ENCODE results near the gene B4GALT6. TPM values are rescaled to one million over a fixed set of nuclear protein-coding genes. Genes with fewer than 3 reads are reported as not detected.

The B4GALT6 gene
- total RNA-seq, 2 experiments from 2014 or later = 4.0 to 6.5 TPM

- POLR2A ChIA-PET = no interaction called here
- no peak for DNase-seq
- no peak overlapping the region for H3K4me3 Mint-ChIP-seq
- intact Hi-C loops (cut with DNase I, micrococcal nuclease) = no loop called here
- no peaks in the 10 kb centered on the region for H3K4me1 Mint-ChIP-seq
- no peaks in the 10 kb centered on the region for H3K27me3 Mint-ChIP-seq
- no peak for ATAC-seq
- peaks cover 10% of the 10 kb centered on the region for H3K9me3 Mint-ChIP-seq (ENCODE audit: low read depth)
- H3K36me3 Mint-ChIP-seq (ENCODE audit: low read depth) = no peaks in the 10 kb centered on the region
- no peak overlapping the region for H3K27ac Mint-ChIP-seq
- CTCF ChIA-PET = interaction anchor here (0.5 to 1.2 kb wide), 2 partner anchors 159 to 190 kb away, joined by 3 read pairs; no protein-coding TSS in a partner anchor
Measured at GRCh38 chr18:31716362-31716761, 32.0 kb upstream of the B4GALT6 start.

DNA sequence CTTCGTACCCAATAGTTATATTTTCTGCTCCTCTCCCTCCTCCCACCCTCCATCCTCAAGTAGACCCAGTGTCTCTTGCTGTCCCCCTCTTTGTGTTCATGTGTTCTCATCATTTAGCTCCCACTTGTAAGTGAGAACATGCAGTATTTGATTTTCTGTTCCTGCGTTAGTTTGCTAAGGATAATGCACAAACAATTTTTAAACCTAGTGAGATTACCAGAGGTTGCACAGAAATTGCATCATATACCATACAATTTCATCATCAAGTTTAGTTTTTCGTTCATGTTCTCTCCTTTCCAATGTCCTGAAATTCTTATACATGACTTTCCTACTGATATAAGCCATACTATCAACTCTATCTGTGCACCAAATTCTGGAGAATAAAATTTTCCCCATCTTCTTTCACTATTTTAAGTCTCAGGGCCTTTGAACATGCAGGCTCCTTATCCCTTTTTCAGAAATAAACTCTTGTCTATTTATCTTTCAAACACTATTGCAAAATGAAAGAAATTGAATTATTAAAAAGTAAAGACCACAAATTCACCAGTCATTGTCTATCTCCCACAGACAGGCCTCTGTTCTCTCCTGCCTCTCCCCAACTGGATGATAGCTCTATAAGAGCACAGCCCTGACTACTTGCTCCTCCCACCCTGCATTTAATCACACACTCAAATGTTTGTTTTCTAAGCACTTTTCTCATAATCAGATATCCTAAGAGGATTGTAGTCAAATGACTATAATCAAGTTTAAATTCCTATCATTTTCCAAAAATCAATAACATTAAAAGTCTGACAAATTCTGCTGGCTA is 27.2 kb upstream of the B4GALT6 start:
- Mint-ChIP-seq H3K27ac (no peak overlapping the region), H3K4me1 (no peaks in the 10 kb centered on the region), H3K27me3 (no peaks in the 10 kb centered on the region), H3K9me3 (ENCODE audit: low read depth) (no peaks in the 10 kb centered on the region), H3K36me3 (ENCODE audit: low read depth) (no peaks in the 10 kb centered on the region), H3K4me3 (no peak overlapping the region)
- ChIA-PET CTCF (interaction anchor here (1.0 kb wide), 1 partner anchor 11 kb away, joined by 4 read pairs; no protein-coding TSS in a partner anchor), POLR2A (no interaction called here)
- no peak for DNase-seq
- ATAC-seq = no peak
- intact Hi-C loops (cut with DNase I, micrococcal nuclease) = no loop called here

DNA sequence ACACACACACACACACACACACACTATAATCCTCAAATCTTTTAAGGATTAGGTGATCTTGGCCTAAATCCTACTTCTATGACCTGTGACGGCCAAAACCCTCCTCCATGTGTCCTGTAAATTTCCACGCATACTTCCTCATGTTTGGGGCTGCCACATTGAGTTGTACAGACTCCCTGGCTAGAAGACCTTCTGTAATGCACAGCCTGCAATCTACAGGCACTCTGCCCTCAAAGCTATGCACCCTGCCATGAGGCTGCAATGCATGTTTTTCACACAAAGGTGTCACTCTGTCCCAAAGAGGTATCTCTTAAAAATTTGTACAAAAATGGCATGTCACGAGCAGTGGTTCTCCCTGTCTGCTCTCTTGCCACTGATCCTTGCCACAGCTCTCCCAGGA is 26.4 kb upstream of the B4GALT6 start:
- DNase-seq = no peak
- POLR2A ChIA-PET = no interaction called here
- H3K9me3 Mint-ChIP-seq (ENCODE audit: low read depth) = no peaks in the 10 kb centered on the region
- H3K27me3 Mint-ChIP-seq = no peaks in the 10 kb centered on the region
- H3K4me3 Mint-ChIP-seq = no peak overlapping the region
- no peak overlapping the region for H3K27ac Mint-ChIP-seq
- intact Hi-C loops (cut with DNase I, micrococcal nuclease) = no loop called here
- peak; percentile 26 for ATAC-seq
- H3K36me3 Mint-ChIP-seq (ENCODE audit: low read depth) = no peaks in the 10 kb centered on the region
- CTCF ChIA-PET = no interaction called here
- H3K4me1 Mint-ChIP-seq = no peaks in the 10 kb centered on the region

DNA sequence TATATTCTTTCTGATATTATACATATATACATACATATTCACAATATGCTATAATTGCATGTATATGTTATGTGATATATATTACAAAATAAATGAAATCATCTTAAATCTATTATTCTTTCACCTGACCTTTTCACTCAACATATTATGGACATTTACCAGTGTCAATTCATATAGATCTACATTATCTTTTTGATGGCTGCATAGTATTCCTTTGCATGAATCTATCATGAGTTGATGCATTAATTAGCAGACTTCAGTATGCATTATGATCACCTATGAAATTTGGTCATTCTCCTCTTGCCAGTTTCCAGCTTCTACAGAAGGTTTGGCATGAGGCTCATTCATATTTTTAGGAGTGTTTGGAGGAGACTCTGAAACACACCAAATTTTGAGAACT is 23.4 kb upstream of the B4GALT6 start:
- intact Hi-C loops (cut with DNase I, micrococcal nuclease) = no loop called here
- no peak overlapping the region for H3K4me3 Mint-ChIP-seq
- no peak for ATAC-seq
- H3K27me3 Mint-ChIP-seq = no peaks in the 10 kb centered on the region
- no peaks in the 10 kb centered on the region for H3K36me3 Mint-ChIP-seq (ENCODE audit: low read depth)
- CTCF ChIA-PET = interaction anchor here (0.8 to 2.9 kb wide), 4 partner anchors 12 to 151 kb away, joined by 3 to 9 read pairs (median 5); no protein-coding TSS in a partner anchor
- H3K4me1 Mint-ChIP-seq = no peaks in the 10 kb centered on the region
- H3K27ac Mint-ChIP-seq = no peak overlapping the region
- no peak for DNase-seq
- no peaks in the 10 kb centered on the region for H3K9me3 Mint-ChIP-seq (ENCODE audit: low read depth)
- POLR2A ChIA-PET = no interaction called here

DNA sequence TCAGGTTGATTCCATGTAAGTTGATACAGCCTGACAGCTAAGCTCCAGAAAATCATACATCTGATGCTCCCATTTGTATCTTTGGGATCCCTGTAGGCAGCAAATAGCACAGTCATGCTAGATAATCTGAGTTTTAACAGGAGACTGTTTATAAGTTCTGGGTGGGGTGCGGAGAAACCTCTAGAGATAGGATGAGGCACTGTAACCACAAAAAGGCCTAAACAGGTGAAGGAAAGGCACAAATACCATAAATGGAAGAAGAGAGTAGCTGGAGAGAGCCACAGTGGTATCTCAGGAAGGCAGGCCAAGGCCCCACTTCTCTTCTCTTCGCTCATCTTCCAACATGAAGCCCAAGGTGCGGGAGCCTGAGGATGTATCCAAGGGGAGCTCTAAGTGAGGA is 18.1 kb upstream of the B4GALT6 start:
- POLR2A ChIA-PET = no interaction called here
- peaks cover 5% of the 10 kb centered on the region for H3K4me1 Mint-ChIP-seq
- CTCF ChIA-PET = interaction anchor here (1.3 to 1.4 kb wide), 2 partner anchors 21 to 39 kb away, joined by 3 to 5 read pairs; no protein-coding TSS in a partner anchor
- no peaks in the 10 kb centered on the region for H3K36me3 Mint-ChIP-seq (ENCODE audit: low read depth)
- no peaks in the 10 kb centered on the region for H3K27me3 Mint-ChIP-seq
- H3K9me3 Mint-ChIP-seq (ENCODE audit: low read depth) = no peaks in the 10 kb centered on the region
- no peak for DNase-seq
- ATAC-seq = no peak
- intact Hi-C loops (cut with DNase I, micrococcal nuclease) = no loop called here
- no peak overlapping the region for H3K27ac Mint-ChIP-seq
- H3K4me3 Mint-ChIP-seq = no peak overlapping the region

DNA sequence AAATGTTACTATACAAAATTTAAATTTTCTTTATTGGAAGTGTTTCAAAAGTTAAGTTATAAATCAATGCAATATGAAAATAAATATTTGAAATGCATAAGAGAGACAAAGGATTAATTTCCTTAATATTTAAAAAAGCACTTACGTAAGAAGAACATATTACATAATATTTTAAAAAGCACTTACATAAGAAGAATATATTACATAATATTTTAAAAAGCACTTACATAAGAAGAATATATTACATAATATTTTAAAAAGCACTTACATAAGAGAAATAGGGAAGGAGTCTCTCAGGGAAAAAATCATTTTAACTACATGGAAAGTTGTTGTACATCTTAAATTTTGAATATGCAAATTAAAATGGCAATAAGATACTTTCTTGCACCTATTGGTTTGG is 17.4 kb upstream of the B4GALT6 start:
- CTCF ChIA-PET = interaction anchor here (1.3 kb wide), 1 partner anchor 40 kb away, joined by 3 read pairs; no protein-coding TSS in a partner anchor
- DNase-seq = no peak
- H3K4me1 Mint-ChIP-seq = peaks cover 5% of the 10 kb centered on the region
- no peak overlapping the region for H3K4me3 Mint-ChIP-seq
- POLR2A ChIA-PET = no interaction called here
- no peak for ATAC-seq
- intact Hi-C loops (cut with DNase I, micrococcal nuclease) = no loop called here
- no peaks in the 10 kb centered on the region for H3K36me3 Mint-ChIP-seq (ENCODE audit: low read depth)
- no peaks in the 10 kb centered on the region for H3K27me3 Mint-ChIP-seq
- H3K9me3 Mint-ChIP-seq (ENCODE audit: low read depth) = no peaks in the 10 kb centered on the region
- H3K27ac Mint-ChIP-seq = no peak overlapping the region

GRCh38 chr18:31700990-31701389 is 16.6 kb upstream of the B4GALT6 start:
- Mint-ChIP-seq H3K4me1 (peaks cover 5% of the 10 kb centered on the region), H3K4me3 (no peak overlapping the region), H3K9me3 (ENCODE audit: low read depth) (no peaks in the 10 kb centered on the region), H3K27ac (no peak overlapping the region), H3K36me3 (ENCODE audit: low read depth) (no peaks in the 10 kb centered on the region), H3K27me3 (no peaks in the 10 kb centered on the region)
- ATAC-seq (no peak), DNase-seq (no peak)
- CTCF ChIA-PET = interaction anchor here (0.6 kb wide), 1 partner anchor 603 kb away, joined by 3 read pairs; no protein-coding TSS in a partner anchor
- POLR2A ChIA-PET = no interaction called here
- intact Hi-C loops (cut with DNase I, micrococcal nuclease) = no loop called here

DNA sequence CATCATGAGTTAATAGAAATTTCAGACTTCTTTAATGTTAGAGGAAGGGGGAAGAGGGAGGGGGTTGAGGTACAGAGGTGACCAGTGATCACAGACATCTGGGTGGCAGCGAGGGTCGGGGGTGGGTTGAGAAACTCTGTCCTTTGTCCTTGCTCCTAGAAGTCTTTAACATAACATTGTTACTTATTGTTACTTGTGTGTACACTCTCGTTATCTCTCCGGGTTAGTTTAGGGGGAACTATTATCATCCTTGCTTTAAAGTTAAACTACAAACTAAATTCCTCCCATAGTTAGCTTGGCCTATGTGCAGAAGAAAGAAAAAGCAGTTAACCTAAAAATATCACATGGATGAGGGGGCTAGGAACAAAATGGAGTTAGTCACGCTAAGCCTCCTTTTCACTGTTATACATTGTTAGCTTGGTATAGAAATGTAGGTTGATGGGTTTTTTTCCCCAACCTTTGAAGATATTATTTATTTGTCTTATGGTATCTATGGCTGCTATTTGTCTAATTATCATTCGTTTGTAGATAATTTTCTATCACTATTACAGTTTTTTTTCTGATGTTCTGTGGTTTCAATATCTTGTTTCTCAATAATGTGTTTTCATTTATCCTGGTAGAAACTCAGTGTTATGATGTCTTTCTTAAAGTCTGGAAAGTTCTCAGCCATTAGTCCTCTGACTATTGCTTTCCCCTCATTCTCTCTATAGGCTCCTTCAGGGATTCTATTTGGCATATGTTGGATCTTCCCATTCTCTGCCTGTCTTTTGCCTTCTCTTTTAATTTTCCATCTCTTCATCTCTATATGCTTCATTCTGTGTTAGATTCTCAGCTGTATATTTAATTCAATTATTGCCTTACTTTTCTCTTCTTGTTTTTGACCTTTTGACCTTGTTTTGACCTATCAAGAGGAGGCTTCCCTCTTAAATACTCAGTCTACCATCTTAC is 13.2 kb upstream of the B4GALT6 start:
- Mint-ChIP-seq H3K27me3 (peaks cover 2% of the 10 kb centered on the region), H3K4me1 (peaks cover 3% of the 10 kb centered on the region), H3K27ac (no peak overlapping the region), H3K9me3 (ENCODE audit: low read depth) (no peaks in the 10 kb centered on the region), H3K36me3 (ENCODE audit: low read depth) (no peaks in the 10 kb centered on the region), H3K4me3 (no peak overlapping the region)
- no peak for ATAC-seq
- intact Hi-C loops (cut with DNase I, micrococcal nuclease) = no loop called here
- DNase-seq = no peak
- ChIA-PET POLR2A (no interaction called here), CTCF (interaction anchor here (2.1 kb wide), 1 partner anchor 25 kb away, joined by 8 read pairs; no protein-coding TSS in a partner anchor)

DNA sequence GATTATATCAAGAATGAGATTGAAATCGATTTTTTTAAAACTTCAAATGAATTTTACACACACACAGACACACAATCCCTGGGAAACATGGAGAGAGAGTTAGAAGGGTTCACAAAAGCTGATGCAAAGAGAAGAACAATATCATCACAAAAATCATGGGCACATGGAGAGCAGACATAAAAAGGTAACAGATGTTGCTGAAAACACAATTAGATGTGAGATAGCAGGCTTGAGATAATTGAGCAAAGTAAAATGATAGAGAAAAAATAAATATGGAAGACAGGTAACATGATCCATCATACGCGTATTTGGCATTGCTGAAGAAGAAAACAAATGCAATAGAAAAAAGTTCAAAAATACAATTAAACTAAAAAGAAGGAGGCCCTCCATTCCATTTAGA is 11.6 kb upstream of the B4GALT6 start:
- DNase-seq (no peak), ATAC-seq (no peak)
- CTCF ChIA-PET = interaction anchor here (1.4 to 2.0 kb wide), 2 partner anchors 12 to 27 kb away, joined by 5 read pairs; no protein-coding TSS in a partner anchor
- H3K4me1 Mint-ChIP-seq = no peaks in the 10 kb centered on the region
- H3K9me3 Mint-ChIP-seq (ENCODE audit: low read depth) = no peaks in the 10 kb centered on the region
- no peaks in the 10 kb centered on the region for H3K36me3 Mint-ChIP-seq (ENCODE audit: low read depth)
- H3K27ac Mint-ChIP-seq = no peak overlapping the region
- H3K27me3 Mint-ChIP-seq = peaks cover 2% of the 10 kb centered on the region
- POLR2A ChIA-PET = no interaction called here
- H3K4me3 Mint-ChIP-seq = no peak overlapping the region
- intact Hi-C loops (cut with DNase I, micrococcal nuclease) = no loop called here

DNA sequence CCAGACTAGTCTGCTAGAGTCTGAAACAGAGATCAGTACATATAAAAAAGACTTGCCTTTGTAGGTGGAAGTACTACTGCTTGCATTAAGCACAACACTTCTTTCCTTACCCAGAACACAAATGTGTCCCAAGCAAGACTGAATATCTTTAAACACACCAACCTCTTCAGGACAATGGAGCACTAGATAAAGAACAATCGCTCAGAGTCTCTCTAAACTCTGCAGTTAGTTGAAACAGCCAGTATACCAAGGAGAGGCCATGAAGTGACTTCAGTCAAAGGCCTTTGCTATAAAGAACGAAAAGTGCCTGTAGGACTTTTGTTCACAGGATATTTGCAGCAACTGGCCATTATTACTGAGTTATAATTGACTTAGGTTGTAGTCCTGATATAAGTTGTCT is 9.9 kb upstream of the B4GALT6 start:
- no peak overlapping the region for H3K27ac Mint-ChIP-seq
- CTCF ChIA-PET = interaction anchor here (1.0 kb wide), 1 partner anchor 29 kb away, joined by 4 read pairs; no protein-coding TSS in a partner anchor
- ATAC-seq (no peak), DNase-seq (no peak)
- H3K36me3 Mint-ChIP-seq (ENCODE audit: low read depth) = no peaks in the 10 kb centered on the region
- peaks cover 2% of the 10 kb centered on the region for H3K27me3 Mint-ChIP-seq
- intact Hi-C loops (cut with DNase I, micrococcal nuclease) = no loop called here
- no peaks in the 10 kb centered on the region for H3K9me3 Mint-ChIP-seq (ENCODE audit: low read depth)
- no peak overlapping the region for H3K4me3 Mint-ChIP-seq
- POLR2A ChIA-PET = no interaction called here
- H3K4me1 Mint-ChIP-seq = no peaks in the 10 kb centered on the region

DNA sequence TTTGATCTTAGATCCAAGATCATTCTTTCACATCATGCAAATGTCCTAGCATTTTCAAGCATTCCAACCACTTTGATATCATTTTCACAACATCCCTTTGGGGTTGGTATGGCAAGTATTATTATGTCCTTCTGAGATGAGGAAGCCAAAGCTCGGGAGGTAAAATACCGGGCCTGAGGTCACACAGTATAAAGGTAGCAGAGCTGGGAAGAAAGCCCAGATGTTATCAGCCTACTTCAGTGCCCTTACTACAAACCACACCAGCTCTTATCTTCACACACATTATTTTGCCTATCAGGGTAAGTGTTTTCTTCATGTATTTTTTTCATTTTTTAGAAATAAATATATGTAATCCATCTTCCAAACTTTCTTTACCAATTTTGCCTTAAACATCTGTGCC is 4.2 kb upstream of the B4GALT6 start:
- peaks cover 29% of the 10 kb centered on the region for H3K27me3 Mint-ChIP-seq
- H3K27ac Mint-ChIP-seq = no peak overlapping the region
- ChIA-PET POLR2A (no interaction called here), CTCF (interaction anchor here (1.6 kb wide), 1 partner anchor 9 kb away, joined by 5 read pairs; no protein-coding TSS in a partner anchor)
- ATAC-seq (no peak), DNase-seq (no peak)
- H3K9me3 Mint-ChIP-seq (ENCODE audit: low read depth) = no peaks in the 10 kb centered on the region
- peaks cover 11% of the 10 kb centered on the region for H3K4me1 Mint-ChIP-seq
- H3K36me3 Mint-ChIP-seq (ENCODE audit: low read depth) = no peaks in the 10 kb centered on the region
- no peak overlapping the region for H3K4me3 Mint-ChIP-seq
- intact Hi-C loops (cut with DNase I, micrococcal nuclease) = loop anchor here in 1 of 2 experiments (5.0 kb wide), 1 partner anchor 329 kb away; the partner anchor contains the start of gene RNF125
